ENCODE data around the gene CHRNG.

Gene CHRNG

GRCh38 chr2:232578626-232579025 is 39.1 kb downstream of the CHRNG start:
- no peak for TF ChIP-seq CTCF (IDR thresholded peaks at IDR 0.05)
- Histone ChIP-seq H3K4me3 (no peak overlapping the region), H3K27ac (no peak overlapping the region)
- DNase-seq (ENCODE audit: low spot score): no peak

GRCh38 chr2:232580648-232580981 is 41.1 kb downstream of the CHRNG start:
- DNase-seq (ENCODE audit: low spot score): no peak
- H3K4me3 ChIP-seq: no peak overlapping the region
- no peak overlapping the region for H3K27ac ChIP-seq
- TF ChIP-seq CTCF (IDR thresholded peaks at IDR 0.05): no peak

- DNase-seq (ENCODE audit: low spot score): no peak
- TF ChIP-seq CTCF (IDR thresholded peaks at IDR 0.05): no peak
- no peak overlapping the region for H3K27ac ChIP-seq
- H3K4me3 ChIP-seq: no peak overlapping the region
Measured at GRCh38 chr2:232581725-232582124, 42.2 kb downstream of the CHRNG start.

- H3K4me3 ChIP-seq: no peak overlapping the region
- no peak for TF ChIP-seq CTCF (IDR thresholded peaks at IDR 0.05)
- no peak for DNase-seq (ENCODE audit: low spot score)
- no peak overlapping the region for H3K27ac ChIP-seq
Measured at GRCh38 chr2:232584238-232584637, 44.7 kb downstream of the CHRNG start.

- no peak overlapping the region for H3K27ac ChIP-seq
- no peak for DNase-seq (ENCODE audit: low spot score)
- no peak overlapping the region for H3K4me3 ChIP-seq
- TF ChIP-seq CTCF (IDR thresholded peaks at IDR 0.05): no peak
Measured at GRCh38 chr2:232586943-232587505, 47.5 kb downstream of the CHRNG start.

GRCh38 chr2:232587512-232587911 is 48.0 kb downstream of the CHRNG start:
- DNase-seq (ENCODE audit: low spot score): no peak
- Histone ChIP-seq H3K27ac (no peak overlapping the region), H3K4me3 (no peak overlapping the region)
- TF ChIP-seq CTCF (IDR thresholded peaks at IDR 0.05): no peak

- TF ChIP-seq CTCF (IDR thresholded peaks at IDR 0.05): no peak
- DNase-seq (ENCODE audit: low spot score): no peak
- Histone ChIP-seq H3K27ac (no peak overlapping the region), H3K4me3 (no peak overlapping the region)
Measured at GRCh38 chr2:232588031-232588430, 48.5 kb downstream of the CHRNG start.
